ENCODE results near the gene RPUSD3.

DNA sequence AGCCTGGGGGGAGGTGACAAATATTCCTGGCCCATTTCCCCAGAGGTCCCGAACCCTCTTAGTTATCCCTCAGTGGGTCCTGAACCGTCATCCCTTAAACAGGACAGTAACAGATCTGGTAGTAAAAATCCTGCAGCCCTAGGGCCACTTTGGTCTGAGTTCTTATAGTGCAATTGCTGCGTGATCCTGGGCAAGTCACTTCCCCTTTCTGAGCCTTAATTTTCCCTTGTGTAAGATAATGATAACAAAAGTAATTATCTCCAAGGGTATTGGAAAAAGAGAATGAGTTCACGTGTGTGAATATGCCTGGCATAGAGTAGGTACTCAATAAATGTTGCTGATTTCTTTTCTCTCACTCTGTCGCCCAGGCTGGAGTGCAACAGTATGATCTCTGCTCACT is 43.7 kb upstream of the RPUSD3 start:
- TF ChIP-seq, protein P1, sequence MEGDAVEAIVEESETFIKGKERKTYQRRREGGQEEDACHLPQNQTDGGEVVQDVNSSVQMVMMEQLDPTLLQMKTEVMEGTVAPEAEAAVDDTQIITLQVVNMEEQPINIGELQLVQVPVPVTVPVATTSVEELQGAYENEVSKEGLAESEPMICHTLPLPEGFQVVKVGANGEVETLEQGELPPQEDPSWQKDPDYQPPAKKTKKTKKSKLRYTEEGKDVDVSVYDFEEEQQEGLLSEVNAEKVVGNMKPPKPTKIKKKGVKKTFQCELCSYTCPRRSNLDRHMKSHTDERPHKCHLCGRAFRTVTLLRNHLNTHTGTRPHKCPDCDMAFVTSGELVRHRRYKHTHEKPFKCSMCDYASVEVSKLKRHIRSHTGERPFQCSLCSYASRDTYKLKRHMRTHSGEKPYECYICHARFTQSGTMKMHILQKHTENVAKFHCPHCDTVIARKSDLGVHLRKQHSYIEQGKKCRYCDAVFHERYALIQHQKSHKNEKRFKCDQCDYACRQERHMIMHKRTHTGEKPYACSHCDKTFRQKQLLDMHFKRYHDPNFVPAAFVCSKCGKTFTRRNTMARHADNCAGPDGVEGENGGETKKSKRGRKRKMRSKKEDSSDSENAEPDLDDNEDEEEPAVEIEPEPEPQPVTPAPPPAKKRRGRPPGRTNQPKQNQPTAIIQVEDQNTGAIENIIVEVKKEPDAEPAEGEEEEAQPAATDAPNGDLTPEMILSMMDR (IDR thresholded peaks at IDR 0.05; ENCODE audit: insufficient read depth, low read length, poor library complexity, severe bottlenecking): no peak
- TF ChIP-seq EZH2phosphoT487 (conservative IDR thresholded peaks at IDR 0.05; ENCODE audit: low read length): no peak
